Endodermal cell (in vitro differentiated cells): ENCODE data around the gene TRIM2. TPM values are rescaled to one million over a fixed set of nuclear protein-coding genes. Genes with fewer than 3 reads are reported as not detected.
A peak's percentile ranks its signal among the peaks of the same experiment; 100 is the strongest.

Experiments
- DNase-seq: peaks from one replicate; pipeline ENCODE4 v3.0.0-alpha.2; 2017
- H3K27ac ChIP-seq: 2 replicates; pipeline ENCODE4 v1.5.1; 2013; ENCODE audit warnings: mild to moderate bottlenecking, low read depth, low read length, moderate library complexity
- H3K27me3 ChIP-seq: 2 replicates; pipeline ENCODE4 v1.6.1; 2013; ENCODE audit warnings: mild to moderate bottlenecking, low read length, moderate library complexity; ENCODE audit not compliant: insufficient read depth, control insufficient read depth, poor library complexity, severe bottlenecking
- H3K36me3 ChIP-seq: 2 replicates; pipeline ENCODE4 v1.7.0; 2013; ENCODE audit warnings: mild to moderate bottlenecking, low read length, moderate library complexity; ENCODE audit not compliant: control insufficient read depth, insufficient read depth
- H3K4me1 ChIP-seq: one replicate; pipeline ENCODE4 v1.7.0; 2013; ENCODE audit warnings: low read length; ENCODE audit not compliant: control insufficient read depth, insufficient read depth
- H3K4me3 ChIP-seq: 2 replicates; pipeline ENCODE4 v1.5.1; 2013; ENCODE audit warnings: mild to moderate bottlenecking, low read length, moderate library complexity
- H3K9ac ChIP-seq: 2 replicates; pipeline ENCODE4 v1.6.1; 2013; ENCODE audit warnings: mild to moderate bottlenecking, low read length, moderate library complexity; ENCODE audit not compliant: poor library complexity, severe bottlenecking; ENCODE audit errors: extremely low read depth
- H3K9me3 ChIP-seq: 2 replicates; pipeline ENCODE4 v1.6.1; 2013; ENCODE audit warnings: mild to moderate bottlenecking, low read length, moderate library complexity; ENCODE audit not compliant: control insufficient read depth
- H3K27ac Mint-ChIP-seq: 2 replicates; pipeline ENCODE4 v1.8.0; 2020; ENCODE audit warnings: mixed read lengths
- H3K27me3 Mint-ChIP-seq: 2 replicates; pipeline ENCODE4 v1.8.0; 2021; ENCODE audit warnings: mild to moderate bottlenecking, mixed read lengths; ENCODE audit not compliant: insufficient read depth
- H3K36me3 Mint-ChIP-seq: 2 replicates; pipeline ENCODE4 v1.8.0; 2020; ENCODE audit warnings: low read depth, mixed read lengths
- H3K4me1 Mint-ChIP-seq: 2 replicates; pipeline ENCODE4 v1.8.0; 2020; ENCODE audit warnings: mixed read lengths
- H3K4me3 Mint-ChIP-seq: 2 replicates; pipeline ENCODE4 v1.8.0; 2020; ENCODE audit warnings: mild to moderate bottlenecking, moderate library complexity, mixed read lengths
- H3K9me3 Mint-ChIP-seq: 2 replicates; pipeline ENCODE4 v1.8.0; 2020; ENCODE audit warnings: mild to moderate bottlenecking, mixed read lengths
- CTCF ChIP-seq: fragments of 200-600 bp; sonication (generic); conservative IDR thresholded peaks from 2 replicates; pipeline ENCODE4 v1.5.0; 2021; ENCODE audit warnings: antibody characterized with exemption, mild to moderate bottlenecking
- WGBS, 2 experiments: methylation state at CpG; one replicate each; pipeline versions ENCODE4 v1.1.5 to v1.1.7; 2013; ENCODE audit warnings: missing lambda C conversion rate in 2 of 2, mixed read lengths in 1 of 2; ENCODE audit not compliant: insufficient coverage in 1 of 2, insufficient read length in 1 of 2; 5-methylcytosine and 5-hydroxymethylcytosine counted together
- total RNA-seq, 2 donors: library from RNA; stranded (reverse); fragmentation: NEBNext Ultra II Directional in 1 of 2; extraction: Animal tissue kit (Norgen Biotek cat#: 25700) in 1 of 2; gene quantifications; 2 replicates in 1 of 2; 3 replicates in 1 of 2; pipeline ENCODE4 v1.2.1, GENCODE V29; 2021

The TRIM2 gene
- total RNA-seq, 2 donors from 2014 or later: 31.8 to 56.1 TPM

- WGBS, 2 experiments: 95 to 100% methylated on average over 3 of the region's 3 CpGs
Observed at GRCh38 chr4:153324046-153324445, 119.8 kb downstream of the TRIM2 start.

GRCh38 chr4:153325558-153325957 lies 121.3 kb downstream of the TRIM2 start:
- peaks cover 89% of the 10 kb centered on the region for H3K36me3 ChIP-seq
- TF ChIP-seq CTCF: no peak
- no peaks in the 10 kb centered on the region for H3K27me3 Mint-ChIP-seq
- H3K36me3 Mint-ChIP-seq: peaks cover 22% of the 10 kb centered on the region
- H3K9ac ChIP-seq: no peak overlapping the region
- no peaks in the 10 kb centered on the region for H3K9me3 Mint-ChIP-seq
- peak overlapping the region; percentile 9 for H3K27ac ChIP-seq
- no peak for DNase-seq
- no peaks in the 10 kb centered on the region for H3K9me3 ChIP-seq
- H3K4me3 ChIP-seq: no peak overlapping the region
- H3K4me3 Mint-ChIP-seq: no peak overlapping the region
- no peaks in the 10 kb centered on the region for H3K27me3 ChIP-seq
- H3K4me1 Mint-ChIP-seq: no peaks in the 10 kb centered on the region
- no peak overlapping the region for H3K27ac Mint-ChIP-seq
- 95 to 100% methylated on average over 1 to 2 of the region's 2 CpGs for WGBS, 2 experiments
- H3K4me1 ChIP-seq: no peaks in the 10 kb centered on the region

More at GRCh38 chr4:153324046-153324445, 119.8 kb downstream of the TRIM2 start:
- Histone ChIP-seq H3K27me3 (no peaks in the 10 kb centered on the region), H3K4me3 (no peak overlapping the region), H3K9ac (no peak overlapping the region), H3K36me3 (peaks cover 86% of the 10 kb centered on the region), H3K27ac (no peak overlapping the region), H3K9me3 (no peaks in the 10 kb centered on the region), H3K4me1 (no peaks in the 10 kb centered on the region)
- no peak overlapping the region for H3K4me3 Mint-ChIP-seq
- peaks cover 31% of the 10 kb centered on the region for H3K36me3 Mint-ChIP-seq
- H3K4me1 Mint-ChIP-seq: no peaks in the 10 kb centered on the region
- no peak for TF ChIP-seq CTCF
- H3K9me3 Mint-ChIP-seq: no peaks in the 10 kb centered on the region
- no peak overlapping the region for H3K27ac Mint-ChIP-seq
- no peaks in the 10 kb centered on the region for H3K27me3 Mint-ChIP-seq
- DNase-seq: no peak

- H3K9me3 Mint-ChIP-seq: no peaks in the 10 kb centered on the region
- TF ChIP-seq CTCF: no peak
- H3K4me3 Mint-ChIP-seq: no peak overlapping the region
- Histone ChIP-seq H3K27ac (no peak overlapping the region), H3K27me3 (no peaks in the 10 kb centered on the region), H3K36me3 (peaks cover 88% of the 10 kb centered on the region), H3K4me3 (no peak overlapping the region), H3K9ac (no peak overlapping the region), H3K4me1 (no peaks in the 10 kb centered on the region), H3K9me3 (no peaks in the 10 kb centered on the region)
- no peak for DNase-seq
- no peak overlapping the region for H3K27ac Mint-ChIP-seq
- H3K27me3 Mint-ChIP-seq: no peaks in the 10 kb centered on the region
- no peaks in the 10 kb centered on the region for H3K4me1 Mint-ChIP-seq
- WGBS, 2 experiments: 86 to 97% methylated on average over 10 to 11 of the region's 11 CpGs
- peaks cover 21% of the 10 kb centered on the region for H3K36me3 Mint-ChIP-seq
Observed at GRCh38 chr4:153326513-153326912, 122.3 kb downstream of the TRIM2 start.
